Tongue (tissue), 2 donors: ENCODE data around the gene FOSL2. TPM values are rescaled to one million over a fixed set of nuclear protein-coding genes. Genes with fewer than 3 reads are reported as not detected.

ENCODE experiments used
- DNase-seq: peaks from one replicate; pipeline ENCODE4 v3.0.0-alpha.2; 2015
- total RNA-seq: library from RNA; depleted of rRNA; stranded (reverse); fragments of >200 nt; gene quantifications from one replicate; pipeline ENCODE4 v1.2.3, GENCODE V29; 2014

Gene FOSL2
- total RNA-seq, 1 donor from 2014 or later, result 66.4 TPM

DNA sequence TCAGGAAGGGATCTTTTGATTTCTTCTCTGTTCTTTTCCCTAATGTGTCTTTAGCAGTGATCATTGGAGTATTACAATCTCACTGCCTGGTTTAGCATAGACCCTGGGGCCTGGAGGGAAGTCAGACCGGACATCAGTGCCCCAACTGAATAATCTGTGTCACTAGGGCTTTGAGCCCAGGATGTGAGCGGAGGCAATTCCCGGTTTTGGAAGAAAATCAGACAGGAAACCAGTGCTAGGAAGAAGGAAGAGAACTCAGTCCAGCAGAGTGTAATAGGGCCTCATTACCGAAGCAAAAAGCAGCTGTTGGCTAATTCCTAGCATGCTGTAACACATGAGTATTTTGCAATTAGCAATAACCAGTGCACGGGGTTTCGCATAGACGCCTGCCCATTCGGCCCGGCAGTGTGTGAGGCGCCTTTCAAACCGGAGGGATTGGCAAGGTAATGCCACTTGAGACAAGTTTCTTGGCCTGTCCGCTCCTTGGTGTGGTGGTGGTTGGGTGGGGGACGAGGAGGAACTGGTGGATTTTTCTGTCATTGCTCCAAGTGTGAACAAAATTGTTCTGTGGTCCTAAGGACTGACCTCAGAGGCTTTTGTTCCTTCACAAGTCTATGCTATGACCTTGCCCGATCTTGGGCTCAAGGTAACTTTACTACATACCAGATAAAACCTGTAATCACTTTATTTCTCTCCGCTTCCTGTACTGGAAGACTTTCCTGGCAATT lies 2.8 kb downstream of the FOSL2 start:
- DNase-seq, result peak; percentile 79

DNA sequence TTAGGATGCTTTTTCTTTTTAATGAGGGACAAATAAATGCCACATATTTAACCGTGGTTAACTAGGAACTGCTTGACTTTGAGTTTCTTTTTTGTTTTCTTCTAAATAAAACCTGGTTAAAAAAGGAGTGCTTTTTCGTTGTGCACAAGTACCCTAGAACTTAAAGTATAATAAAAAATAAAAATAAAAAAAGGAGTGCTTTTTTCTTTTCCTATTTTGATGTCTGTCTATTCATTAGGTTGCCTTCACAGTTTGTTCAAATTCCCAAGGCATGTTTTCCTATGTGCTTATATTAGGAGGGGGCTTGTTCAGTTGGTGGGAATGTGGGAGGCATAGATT lies 4.4 kb downstream of the FOSL2 start:
- no peak for DNase-seq

DNA sequence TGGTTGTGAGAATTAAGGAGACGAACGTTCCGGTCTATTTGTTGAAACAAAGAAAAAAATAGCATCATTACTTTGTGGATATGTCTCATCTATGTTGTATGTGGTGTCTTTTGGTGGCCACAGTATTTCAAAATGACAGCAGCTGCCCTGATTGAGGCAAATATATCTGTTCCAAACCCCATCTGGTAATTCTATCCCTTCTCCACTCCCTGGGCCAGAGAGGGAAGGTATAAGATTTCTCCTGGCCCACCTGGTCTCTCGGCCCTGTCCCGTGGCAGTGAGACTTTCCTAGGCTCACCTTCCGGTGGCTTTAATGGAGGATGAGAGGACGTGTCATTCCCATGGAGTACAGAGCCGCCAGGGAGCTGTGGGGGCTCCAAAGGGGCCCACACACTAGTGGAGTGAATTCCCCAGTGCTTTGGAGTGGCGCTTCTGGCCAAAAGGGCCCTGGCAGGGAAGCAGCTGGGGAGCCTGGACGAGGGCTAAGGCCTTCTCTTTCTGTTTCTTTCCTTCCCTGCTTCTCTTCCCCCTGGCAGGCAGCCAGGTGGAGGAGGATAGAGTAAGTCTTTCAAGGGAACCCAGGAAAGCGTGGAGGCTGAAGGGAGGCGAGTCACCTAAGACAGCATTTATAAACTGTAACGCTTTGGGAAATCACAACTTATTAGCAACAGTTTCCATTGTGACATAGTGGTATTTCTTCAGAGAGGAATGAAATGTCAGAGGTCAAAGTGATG lies 5.6 kb downstream of the FOSL2 start:
- DNase-seq, result no peak

DNA sequence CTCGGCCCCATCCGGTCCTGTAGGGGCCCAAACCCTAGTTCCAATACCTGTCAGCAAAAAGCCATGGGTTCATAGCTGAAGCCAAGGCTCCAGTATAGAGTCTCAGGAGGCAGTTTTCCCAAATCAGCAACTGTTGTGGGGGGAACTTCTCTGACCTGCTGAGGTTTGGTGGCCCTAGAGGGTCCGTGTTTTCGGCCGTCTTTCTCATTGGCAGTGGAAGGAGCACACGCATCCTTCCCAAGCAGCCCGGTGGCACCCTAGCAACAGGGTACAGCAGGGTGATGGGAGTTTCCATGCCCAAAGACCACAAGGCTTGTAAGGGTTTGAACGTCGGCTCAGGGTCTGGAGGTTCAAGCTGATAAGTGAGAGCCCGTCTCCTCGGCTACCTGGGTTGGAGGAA lies 6.6 kb downstream of the FOSL2 start:
- DNase-seq, result no peak

DNA sequence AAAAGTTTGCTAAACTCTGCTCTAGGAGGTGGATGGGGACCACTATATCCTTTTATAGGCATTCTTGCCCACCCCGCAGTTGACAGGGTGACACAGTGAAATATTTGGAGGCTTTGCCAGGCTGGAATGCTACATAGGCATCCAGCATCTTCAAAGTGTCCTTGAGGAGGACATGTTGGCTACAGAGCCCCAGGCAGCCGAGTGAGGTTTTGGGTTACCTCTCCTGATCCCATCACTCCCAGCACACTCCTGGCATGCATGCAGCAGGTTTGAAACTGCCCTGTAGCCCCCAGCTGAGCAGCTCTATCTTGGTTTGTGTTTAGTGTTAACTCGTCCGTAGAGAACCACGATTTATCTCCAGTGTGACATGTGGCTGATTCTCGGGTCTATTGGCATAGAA lies 7.3 kb downstream of the FOSL2 start:
- DNase-seq, result no peak

DNA sequence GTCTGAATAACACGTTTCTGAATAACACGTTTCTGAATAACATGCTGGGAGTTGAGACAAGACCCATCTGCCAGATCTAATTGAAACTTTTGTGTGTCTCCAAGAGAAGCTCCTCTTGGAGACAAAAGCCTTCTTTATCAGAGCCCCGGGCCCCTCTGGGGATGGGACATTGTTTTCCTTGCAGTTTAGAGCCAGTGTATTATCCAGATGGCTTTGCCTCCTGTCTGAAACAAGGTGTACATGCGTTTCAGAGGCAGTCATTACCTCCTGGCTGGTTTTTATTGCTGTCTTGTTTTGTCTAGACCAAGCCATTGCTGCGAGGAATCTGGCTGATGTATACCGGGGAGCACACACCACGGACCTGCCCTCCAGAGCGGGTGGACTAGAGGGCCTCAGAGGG lies 7.8 kb downstream of the FOSL2 start:
- DNase-seq, result no peak

DNA sequence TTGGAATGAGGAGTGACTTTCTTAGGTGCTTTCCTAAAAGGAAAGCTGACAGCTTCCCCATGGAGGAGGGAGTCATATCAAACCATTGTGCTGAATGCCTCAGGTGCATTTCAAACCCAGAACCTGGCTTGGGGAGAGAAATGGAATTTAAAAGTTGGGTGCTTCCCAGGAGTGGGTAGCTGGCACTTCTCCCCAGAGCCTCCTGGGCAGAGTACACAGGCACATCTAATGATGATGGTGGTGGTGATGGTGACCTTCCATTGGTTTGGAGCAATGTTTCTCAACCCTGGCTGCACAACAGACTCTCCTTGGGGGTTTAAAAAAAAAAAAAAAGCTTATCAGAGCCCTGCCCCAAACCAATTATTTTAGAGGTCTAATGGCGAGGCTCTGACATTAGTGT lies 8.3 kb downstream of the FOSL2 start:
- DNase-seq, result no peak

DNA sequence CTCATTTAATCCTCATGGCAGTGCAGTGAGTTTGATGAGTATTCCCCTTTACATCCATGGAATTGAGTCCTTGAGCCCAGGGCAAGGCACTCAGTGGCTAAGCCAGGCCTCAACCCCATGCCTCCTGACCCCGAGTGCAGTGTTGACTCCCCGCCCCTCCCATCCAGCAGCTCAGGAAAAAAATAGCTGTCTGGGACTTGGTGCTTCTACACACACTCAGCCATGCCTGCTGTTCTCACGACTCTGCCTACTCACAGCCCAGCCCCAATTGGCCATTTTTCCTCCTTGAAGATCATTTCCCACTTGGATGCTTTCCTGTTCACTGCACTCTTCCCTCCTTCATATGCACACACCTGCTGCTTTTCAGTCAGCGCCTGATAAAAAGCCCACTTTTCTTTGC lies 8.8 kb downstream of the FOSL2 start:
- no peak for DNase-seq

DNA sequence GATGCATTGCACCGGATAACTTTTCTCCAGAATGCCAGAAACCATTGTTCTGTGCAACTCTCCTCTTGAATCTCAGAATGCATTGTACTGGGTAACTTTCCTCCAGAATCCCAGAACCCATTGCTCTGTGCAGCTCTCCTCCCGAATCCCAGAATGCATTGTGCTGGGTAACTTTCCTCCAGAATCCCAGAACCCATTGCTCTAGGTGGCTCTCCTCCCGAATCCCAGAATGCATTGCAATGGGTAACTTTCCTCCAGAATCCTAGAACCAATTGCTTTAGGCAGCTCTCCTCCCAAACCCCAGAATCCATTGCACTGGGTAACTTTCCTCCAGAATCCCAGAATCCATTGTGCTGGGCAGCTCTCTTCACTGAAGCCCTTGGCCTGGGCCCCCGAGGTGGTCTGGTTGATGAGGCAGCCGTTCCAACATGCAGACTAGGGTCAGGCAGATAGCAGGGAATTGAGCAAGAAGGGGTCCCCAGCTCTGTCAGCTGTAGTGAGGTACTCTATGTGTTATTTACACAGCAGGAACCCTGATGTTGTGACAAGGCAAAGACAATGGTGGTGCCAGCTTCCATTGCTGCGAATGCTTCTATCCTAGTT lies 9.4 kb downstream of the FOSL2 start:
- no peak for DNase-seq

DNA sequence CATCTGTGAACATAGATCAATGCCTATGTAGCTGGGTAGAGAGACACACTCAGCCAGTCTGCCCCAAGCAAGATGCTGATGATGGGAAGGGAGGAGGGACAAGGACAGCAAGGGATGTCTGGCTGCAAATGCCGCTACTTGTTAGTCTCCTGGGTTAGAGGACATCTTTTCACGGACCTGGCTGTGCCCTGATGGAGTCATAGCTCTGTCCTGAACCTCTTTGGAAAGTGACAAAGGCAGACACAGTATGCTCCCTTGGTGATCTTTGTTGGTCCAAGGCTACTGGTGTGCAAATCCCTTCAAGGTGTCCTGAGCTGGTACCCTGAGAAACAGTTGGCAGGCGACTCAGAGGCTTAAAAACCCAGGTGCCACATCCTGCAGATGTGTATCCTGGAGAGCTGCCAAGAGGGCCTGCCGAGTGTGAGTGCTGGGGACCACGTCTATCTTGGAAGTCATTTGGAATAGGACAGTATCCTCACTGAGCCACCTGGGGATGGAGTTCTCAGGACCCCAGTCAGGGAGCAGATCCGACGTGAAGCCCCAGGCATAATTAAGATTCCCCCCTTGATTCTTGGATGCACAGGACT lies 10.8 kb downstream of the FOSL2 start:
- DNase-seq, result no peak

DNA sequence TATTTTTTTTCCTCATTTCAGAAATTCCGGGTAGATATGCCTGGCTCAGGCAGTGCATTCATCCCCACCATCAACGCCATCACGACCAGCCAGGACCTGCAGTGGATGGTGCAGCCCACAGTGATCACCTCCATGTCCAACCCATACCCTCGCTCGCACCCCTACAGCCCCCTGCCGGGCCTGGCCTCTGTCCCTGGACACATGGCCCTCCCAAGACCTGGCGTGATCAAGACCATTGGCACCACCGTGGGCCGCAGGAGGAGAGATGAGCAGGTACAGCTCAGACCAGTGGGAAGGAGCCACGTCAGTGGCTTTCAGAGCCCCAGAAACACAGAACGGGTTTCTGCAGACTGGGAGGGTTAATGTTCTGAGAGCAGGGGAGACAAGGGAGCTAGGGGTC lies 11.4 kb downstream of the FOSL2 start:
- DNase-seq, result no peak

DNA sequence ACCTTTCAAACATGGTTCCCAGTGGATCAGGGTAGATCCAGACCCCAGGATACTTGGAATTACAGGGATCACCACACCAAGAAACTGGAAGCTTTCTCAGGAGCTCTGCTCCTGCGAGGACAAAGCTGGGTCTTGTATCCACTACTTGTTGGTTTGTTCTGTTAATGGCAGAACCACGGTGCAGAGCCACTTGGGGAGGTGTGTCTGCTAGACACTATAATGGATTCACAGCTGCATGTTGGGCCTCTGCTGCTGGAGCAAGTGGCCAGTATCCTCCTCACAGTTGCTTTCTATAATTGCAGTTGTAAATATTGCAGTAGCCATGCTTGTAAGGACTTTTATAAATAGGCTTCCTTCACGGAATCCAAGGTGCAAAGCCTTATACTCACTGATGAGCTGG lies 12.9 kb downstream of the FOSL2 start:
- no peak for DNase-seq

DNA sequence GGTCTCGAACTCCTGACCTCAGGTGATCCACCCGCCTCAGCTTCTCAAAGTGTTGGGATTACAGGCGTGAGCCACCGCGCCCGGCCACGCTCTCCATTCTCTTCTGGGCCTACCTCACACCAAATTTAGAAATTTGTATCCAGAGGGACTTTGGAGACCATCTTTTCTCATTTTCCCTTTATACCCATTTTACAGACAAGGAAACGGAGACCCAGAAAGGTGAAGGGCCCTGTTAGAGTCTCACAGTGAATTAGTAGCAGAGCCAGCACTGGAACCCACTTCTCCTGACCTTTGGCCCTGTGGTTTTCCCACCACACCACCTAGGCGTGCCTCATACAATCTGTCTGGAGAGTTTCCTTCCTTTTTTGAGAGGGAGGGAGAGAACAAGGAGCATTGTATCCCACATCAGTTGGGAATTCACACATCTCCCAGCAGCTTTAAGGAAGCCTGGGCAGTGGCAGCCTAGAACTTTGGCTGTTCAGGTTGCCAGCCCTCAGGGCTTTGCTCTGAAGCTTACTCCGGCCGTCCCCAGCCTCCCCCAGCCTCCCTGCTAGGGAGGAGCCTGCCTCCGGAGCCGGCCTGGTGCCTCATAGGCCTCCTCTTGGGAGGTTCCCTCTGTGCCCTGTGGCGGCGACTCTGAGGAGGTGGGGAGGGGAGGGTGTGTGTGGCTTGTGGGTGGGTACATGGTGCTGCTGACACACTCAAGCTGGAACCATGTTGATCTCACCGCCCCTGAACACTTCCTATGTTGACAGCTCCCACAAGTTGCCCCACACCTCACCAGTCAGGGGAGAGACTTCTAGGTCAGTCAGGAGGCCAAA lies 13.8 kb downstream of the FOSL2 start:
- DNase-seq, result no peak

DNA sequence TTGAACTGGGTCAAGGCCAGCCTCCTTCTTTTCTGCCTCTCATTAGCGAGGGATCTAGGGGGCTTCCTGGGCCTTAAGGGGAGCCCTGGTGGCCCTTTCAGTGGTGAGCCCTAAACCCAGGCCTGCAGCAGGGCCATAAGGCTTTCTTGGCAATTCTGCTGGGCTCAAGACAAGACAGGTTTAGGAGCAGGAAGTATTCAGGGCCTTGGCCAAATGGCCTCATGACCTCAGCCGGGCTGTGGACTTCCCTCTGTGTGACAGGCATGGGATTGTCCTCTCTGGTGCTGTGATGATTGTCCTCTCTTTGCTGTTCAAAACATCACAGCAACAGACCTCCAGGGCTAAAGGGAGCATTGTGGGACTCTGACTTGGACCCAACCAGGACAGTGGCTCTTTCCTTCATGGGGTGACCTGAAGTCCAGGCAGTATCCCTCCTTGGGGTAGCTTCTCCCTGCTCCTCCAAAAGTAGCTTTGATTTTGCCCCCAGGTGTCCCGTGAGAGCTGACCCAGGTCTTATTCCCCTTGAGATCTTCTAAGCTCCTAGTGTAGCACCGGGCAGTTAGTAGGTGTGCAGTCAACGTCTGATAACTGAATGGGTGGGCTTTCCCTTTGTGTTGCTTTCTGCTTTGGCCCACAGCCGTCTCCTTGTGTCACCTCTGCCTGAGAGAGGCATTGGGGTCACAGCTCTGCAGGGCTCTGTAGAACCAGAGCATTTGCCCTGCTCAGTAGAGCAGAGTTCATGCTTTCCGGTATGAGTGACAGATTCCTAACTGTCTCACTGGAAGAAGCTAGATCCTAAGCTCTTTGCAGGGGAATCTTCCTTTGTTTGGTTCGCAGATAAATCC lies 14.7 kb downstream of the FOSL2 start:
- no peak for DNase-seq

DNA sequence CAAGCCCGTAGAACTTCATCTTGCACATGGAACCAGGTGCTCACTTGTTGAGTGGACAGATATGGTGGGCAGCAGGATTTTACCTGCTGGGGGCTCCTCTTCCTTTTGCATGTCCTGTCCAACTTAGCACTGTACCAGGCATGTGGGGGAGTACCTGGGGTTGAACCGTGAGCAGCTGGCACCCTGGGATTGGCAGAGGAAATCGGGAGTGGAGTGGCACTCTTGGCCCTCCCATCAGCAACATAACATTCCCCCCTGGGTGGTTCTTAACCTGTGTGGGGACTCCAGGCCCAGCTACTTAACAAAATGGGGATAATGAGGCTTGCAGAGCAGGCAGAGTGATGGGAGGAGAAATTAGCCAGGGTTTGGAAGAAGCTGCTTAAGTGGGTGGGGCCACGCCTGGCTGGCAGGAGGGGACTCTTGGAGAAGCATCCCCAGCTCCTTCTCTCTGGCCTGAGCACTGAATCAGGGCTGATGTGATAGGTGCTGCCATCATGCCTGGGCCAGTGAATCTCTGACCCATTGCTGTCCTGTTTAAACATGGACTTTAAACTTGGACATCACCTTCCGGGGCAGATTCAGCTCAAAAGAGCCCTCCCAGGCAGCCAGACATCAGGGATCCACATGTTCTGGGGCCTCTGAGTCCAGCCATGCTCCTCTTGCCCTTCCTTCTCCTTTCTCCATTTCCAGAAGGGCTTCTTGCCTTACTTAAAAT lies 15.5 kb downstream of the FOSL2 start:
- no peak for DNase-seq

DNA sequence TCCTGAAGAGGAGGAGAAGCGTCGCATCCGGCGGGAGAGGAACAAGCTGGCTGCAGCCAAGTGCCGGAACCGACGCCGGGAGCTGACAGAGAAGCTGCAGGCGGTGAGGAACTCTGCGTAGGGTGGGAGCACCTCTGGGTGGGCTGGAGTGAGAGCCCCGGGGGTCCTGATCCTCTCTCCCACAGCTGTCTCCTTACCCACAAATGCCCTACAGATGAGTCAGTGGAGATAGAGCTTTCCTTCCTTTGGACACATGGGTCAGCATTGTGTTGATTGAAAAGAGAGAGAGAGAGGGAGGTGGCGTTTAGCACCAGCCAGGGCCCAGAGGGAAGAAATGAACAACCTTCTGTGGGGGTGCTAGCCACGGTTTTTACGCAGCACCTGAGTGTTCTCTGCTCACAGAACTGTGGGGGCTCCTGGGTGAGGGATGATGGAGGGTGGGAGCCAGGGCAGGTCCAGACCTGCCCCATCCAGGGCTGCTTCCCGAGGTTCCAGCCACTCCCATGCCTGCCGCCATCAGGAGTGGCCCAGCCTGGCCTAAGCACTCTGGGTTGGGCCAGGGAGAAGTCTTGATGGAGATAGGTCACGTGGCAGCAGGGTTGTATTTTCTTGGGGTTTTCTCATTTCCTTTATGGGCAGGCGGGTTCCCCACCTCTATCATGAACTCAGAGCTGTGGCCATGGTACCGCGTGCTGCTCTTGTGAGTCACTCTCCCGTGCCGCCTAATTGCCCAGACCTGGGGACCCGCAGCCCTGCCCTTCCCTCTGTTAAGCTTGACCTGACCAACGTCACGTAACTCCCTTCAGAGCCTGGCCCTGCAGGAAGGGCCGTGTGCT lies 16.3 kb downstream of the FOSL2 start:
- DNase-seq, result no peak

DNA sequence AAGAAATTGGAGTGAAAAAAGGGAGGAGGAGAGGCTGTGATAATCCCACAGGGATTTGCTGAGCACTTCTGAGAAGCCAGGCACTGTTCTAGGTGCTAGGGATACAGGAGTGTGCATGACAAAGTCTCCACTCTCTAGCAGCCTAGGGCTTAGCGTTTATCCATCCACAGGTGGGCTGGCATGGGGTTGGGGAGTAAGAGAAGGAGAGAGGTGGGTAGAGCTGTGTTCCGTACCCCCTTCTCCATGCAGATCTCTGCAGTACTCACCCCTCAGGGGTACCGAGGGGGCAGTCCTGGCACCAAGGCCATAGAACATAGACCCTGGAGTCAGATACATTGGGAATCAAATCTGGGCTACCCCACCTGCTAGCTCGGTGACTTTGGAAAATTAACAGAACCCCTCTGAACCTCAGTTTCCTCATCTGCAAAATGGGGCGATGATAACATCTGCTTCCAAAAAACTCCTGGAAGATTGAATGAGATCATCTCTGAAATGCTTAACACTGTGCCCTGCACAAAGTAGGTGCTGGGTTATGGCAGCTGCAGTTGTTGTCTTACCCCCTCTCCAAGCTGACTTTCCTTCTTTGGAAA lies 18.6 kb downstream of the FOSL2 start:
- no peak for DNase-seq

DNA sequence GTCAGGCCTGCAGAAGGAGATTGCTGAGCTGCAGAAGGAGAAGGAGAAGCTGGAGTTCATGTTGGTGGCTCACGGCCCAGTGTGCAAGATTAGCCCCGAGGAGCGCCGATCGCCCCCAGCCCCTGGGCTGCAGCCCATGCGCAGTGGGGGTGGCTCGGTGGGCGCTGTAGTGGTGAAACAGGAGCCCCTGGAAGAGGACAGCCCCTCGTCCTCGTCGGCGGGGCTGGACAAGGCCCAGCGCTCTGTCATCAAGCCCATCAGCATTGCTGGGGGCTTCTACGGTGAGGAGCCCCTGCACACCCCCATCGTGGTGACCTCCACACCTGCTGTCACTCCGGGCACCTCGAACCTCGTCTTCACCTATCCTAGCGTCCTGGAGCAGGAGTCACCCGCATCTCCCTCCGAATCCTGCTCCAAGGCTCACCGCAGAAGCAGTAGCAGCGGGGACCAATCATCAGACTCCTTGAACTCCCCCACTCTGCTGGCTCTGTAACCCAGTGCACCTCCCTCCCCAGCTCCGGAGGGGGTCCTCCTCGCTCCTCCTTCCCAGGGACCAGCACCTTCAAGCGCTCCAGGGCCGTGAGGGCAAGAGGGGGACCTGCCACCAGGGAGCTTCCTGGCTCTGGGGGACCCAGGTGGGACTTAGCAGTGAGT lies 19.4 kb downstream of the FOSL2 start:
- DNase-seq, result no peak

DNA sequence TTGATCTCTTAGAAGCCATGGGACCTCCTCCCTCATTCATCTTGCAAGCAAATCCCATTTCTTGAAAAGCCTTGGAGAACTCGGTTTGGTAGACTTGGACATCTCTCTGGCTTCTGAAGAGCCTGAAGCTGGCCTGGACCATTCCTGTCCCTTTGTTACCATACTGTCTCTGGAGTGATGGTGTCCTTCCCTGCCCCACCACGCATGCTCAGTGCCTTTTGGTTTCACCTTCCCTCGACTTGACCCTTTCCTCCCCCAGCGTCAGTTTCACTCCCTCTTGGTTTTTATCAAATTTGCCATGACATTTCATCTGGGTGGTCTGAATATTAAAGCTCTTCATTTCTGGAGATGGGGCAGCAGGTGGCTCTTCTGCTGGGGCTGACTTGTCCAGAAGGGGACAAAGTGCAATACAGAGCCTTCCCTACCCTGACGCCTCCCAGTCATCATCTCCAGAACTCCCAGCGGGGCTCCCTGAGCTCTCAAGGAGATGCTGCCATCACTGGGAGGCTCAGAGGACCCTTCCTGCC lies 20.0 kb downstream of the FOSL2 start:
- no peak for DNase-seq
